ENCODE data around the gene E2F1.
"Not testable (repeated sequence)": the region's sequence is repeated elsewhere in the genome, so short reads cannot be mapped to it uniquely, and the experiment has no call there.

Gene E2F1

DNA sequence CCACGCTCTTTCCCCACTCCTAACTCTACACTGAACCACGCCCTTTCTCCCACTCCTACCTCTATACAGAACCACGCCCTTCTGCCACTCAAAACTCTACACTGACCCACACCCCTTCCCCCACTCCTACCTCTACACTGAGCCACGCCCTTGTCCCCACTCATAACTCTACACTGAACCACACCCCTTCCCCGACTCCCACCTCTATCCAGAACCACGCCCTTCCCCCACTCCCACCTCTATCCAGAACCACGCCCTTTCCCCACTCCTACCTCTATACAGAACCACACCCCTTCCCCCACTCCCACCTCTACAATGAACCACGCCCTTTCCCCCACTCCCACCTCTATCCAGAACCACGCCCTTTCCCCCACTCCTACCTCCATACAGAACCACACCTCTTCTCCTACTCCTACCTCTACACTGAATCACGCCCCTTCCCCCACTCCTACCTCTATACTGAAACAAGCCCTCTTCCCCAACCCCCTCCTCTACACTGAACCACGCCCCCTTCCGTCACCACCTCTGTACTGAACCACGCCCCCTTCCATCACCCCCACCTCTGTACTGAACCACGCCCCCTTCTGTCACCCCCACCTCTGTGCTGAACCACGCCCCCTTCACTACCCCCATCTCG lies 23.8 kb upstream of the E2F1 start:
- DNase-seq, result no peak

DNA sequence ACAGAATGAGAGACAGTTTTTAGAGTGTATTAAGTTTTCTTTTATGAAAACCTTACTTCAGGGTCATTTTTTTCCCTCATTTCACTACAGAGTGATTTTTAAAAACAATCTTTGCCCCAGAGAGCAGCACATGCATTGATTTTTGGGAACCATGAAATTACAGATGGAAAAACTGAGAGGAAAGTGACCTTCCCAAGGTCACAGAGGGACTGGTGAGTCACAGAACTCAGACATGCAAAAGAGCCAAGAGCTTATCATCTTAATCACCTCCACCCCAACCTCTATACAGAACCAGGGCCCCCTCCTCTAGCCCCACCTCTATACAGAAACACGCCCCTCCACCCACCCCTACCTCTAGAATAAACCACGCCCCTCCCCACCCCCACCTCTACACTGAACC lies 23.2 kb upstream of the E2F1 start:
- no peak for DNase-seq

DNA sequence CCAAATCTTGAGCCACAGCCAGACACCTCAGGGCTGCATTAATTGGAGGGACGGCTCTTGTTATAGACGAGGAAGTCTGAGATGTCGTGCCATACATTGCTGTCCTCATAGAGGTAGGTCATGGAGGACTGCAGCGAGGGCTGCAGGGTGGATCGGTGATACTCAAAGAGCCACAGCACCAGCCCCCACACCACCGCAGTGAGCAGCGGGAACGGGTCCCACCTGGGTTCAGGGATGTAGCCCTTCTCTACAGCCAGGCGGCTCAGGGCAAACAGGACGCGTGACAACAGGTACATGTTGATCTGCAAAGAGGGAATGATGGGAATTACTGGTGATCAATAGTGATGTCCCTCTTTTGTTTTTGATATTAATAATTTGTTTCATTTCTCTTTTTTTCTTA lies 21.5 kb upstream of the E2F1 start:
- no peak for DNase-seq

DNA sequence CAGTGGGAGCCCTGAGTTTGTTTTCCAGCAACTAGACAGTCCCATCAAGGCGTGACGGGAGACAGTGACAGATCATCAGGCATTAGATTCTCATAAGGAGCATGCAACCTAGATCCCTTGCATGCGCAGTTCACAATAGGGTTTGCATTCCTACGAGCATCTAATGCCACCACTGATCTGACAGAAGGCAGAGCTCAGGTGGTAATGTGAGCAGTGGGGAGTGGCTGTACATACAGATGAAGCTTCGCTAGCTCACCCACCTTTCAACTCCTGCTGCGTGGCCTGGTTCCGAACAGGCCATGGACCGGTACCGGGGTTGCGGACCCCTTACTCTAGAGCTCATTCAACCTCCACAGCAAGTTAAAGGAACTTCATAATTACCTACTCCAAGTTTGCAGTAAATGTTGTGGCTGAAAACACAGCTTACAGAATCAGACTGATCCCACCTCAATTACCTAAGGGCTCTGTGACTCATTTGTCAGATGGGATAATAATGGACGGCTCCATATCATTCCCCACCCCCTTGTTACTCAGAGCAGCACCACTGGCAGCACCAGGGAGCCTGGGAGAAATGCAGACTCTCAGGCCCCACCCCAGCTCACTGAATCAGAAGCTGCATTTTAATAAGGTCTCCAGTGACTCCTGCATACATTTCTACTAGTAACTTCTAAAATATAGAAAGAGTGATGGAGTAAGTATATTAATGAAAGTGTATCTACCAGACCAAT lies 18.2 kb upstream of the E2F1 start:
- no peak for DNase-seq

DNA sequence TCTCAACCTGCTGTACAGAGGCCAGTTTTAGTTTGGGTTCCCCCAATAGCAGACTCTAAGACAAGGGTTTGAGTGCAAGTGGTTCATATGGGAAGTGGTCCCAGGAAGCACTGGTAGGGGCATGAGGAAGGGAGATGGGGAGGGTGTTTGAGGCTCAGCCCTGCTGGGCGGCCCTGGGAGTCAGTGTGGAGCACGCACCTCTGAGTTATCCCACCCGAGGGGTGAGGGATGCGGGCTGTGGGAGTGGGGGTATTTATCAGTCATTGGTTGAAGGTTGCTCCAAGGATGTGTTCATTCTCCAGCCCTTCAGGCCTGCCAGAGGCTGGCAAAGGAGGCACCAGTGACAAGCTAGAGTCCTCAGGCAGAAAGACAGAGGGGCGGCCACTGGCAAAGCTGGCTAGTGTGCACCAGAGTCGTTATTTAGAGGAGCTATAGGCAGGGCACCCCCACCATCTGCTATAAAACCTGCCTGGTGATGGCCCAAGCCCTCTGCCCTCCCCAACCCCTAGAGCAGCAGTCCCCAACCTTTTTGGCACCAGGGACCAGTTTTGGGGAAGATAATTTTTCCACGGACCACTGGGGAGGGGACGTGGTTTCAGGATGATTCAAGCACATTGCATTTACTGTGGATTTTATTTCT lies 17.4 kb upstream of the E2F1 start:
- no peak for DNase-seq

DNA sequence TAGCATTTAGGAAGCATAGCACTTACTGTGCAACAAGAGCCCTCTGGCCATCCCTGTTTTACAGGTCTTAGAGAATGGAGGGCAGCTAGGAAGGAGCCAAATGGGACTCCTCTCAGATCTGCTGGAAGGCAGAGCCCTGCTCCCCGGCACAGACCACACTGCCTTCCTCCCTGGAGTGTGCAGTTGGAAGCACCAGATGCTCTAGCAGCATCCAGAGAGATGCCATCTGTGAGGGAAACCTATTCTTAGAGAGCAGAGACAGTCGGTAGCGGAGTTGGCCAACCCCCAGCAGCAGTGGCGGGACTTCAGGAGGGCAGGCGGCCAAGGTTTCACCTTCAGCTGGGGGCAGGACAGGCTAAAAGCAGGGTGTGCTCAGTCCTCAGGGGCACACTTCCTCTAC lies 16.7 kb upstream of the E2F1 start:
- DNase-seq, result no peak

DNA sequence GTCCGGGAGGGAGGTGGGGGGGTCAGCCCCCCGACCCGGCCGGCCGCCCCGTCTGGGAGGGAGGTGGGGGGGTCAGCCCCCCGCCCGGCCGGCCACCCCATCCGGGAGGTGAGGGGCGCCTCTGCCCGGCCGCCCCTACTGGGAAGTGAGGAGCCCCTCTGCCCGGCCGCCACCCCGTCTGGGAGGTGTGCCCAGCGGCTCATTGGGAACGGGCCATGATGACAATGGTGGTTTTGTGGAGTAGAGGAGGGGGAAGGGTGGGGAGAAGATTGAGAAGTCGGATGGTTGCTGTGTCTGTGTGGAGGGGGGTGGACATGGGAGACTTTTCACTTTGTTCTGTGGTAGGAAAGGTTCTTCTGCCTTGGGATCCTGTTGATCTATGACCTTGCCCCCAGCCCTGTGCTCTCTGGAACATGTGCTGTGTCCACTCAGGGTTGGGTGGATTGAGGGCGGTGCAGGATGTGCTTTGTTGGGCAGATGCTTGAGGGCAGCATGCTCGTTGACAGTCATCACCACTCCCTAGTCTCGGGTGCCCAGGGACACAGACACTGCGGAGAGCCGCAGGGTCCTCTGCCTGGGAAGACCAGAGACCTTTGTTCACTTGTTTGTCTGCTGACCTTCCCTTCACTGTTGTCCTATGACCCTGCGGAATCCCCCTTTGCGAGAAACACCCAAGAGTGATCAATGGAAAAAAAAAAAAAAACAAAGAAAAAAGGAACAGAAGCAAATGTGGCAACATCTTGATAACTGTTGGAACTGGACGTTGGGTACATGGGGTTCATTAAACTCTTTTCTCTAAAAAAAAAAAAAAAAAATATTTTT lies 15.7 kb upstream of the E2F1 start:
- DNase-seq, result no peak

DNA sequence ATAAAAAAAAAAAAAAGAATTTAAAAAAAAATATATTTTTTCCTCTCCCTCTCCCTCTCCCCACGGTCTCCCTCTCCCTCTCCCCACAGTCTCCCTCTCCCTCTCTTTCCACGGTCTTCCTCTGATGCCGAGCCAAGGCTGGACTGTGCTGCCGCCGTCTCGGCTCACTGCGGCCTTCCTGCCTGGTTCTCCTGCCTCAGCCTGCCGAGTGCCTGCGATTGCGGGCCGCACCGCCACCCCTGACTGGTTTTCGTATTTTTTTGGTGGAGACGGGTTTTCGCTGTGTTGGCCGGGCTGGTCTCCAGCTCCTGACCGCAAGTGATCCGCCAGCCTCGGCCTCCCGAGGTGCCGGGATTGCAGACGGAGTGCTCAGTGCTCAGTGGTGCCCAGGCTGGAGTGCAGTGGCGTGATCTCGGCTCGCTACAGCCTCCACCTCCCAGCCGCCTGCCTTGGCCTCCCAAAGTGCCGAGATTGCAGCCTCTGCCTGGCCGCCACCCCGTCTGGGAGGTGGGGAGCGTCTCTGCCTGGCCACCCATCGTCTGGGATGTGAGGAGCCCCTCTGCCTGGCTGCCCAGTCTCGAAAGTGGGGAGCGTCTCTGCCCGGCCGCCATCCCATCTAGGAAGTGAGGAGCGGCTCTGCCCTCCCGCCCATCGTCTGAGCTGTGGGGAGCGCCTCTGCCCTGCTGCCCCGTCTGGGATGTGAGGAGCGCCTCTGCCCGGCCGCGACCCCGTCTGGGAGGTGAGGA lies 14.7 kb upstream of the E2F1 start:
- DNase-seq, result not testable (repeated sequence)

DNA sequence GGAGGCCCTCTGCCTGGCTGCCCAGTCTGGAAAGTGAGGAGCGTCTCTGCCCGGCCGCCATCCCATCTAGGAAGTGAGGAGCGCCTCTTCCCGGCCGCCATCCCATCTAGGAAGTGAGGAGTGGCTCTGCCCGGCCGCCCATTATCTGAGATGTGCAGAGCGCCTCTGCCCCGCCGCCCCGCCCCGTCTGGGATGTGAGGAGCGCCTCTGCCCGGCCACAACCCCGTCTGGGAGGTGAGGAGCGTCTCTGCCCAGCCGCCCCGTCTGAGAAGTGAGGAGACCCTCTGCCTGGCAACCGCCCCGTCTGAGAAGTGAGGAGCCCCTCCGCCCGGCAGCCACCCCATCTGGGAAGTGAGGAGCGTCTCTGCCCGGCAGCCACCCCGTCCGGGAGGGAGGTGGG lies 12.8 kb upstream of the E2F1 start:
- not testable (repeated sequence) for DNase-seq

DNA sequence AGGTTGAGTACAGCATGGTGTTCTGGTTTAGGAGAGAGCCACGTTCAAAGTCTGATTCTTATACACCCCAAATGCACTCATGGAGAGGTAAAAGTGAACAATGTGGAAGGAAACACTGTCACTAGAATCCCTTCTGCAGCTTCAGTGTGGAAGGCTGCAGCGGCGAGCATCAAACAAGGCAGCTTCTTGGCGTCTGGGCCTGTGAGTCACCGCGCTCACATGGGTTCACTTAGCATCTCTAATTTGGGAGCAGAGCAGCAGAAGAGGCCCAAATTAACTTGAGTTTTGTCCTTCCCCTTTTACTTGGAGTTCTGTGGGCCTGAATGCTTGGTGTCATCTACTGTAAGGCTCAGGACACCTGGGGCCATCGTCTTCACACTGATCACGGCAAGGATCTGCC lies 10.9 kb upstream of the E2F1 start:
- no peak for DNase-seq

DNA sequence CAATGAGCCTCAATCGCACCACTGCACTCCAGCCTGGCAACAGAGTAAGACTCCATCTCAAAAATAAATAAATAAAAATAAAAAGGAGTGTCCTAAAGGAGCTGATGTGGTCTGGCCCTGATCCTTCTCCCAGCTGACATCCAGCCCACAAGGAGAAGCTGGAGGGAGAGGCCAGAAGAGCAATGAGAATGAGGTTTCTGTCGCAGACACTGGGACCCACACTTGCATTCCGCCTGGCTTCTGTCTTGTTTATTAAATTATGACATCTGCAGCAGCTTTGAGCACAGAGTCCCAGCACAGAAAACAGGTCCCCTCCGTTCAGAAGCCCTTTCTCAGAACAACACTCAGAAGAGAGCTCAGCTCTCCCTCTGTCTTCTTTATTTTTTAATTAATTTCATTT lies 10.3 kb upstream of the E2F1 start:
- no peak for DNase-seq

DNA sequence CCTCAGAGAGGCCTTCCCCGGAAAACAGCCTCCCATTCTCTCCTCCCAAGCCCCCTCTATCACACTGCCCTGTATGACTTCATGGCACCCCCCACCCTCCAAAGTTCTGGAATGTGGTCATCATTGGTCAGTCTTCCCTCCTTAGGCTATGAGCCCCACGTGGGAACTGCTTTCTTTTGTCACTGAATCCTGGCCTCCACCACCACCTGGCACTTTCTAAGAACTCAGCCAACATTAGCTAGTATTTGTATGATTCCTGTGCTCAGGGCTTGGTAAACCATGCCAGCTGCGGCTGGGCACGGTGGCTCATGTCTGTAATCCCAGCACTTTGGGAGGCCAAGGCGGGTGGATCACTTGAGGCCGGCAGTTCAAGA lies 8.4 kb upstream of the E2F1 start:
- no peak for DNase-seq

DNA sequence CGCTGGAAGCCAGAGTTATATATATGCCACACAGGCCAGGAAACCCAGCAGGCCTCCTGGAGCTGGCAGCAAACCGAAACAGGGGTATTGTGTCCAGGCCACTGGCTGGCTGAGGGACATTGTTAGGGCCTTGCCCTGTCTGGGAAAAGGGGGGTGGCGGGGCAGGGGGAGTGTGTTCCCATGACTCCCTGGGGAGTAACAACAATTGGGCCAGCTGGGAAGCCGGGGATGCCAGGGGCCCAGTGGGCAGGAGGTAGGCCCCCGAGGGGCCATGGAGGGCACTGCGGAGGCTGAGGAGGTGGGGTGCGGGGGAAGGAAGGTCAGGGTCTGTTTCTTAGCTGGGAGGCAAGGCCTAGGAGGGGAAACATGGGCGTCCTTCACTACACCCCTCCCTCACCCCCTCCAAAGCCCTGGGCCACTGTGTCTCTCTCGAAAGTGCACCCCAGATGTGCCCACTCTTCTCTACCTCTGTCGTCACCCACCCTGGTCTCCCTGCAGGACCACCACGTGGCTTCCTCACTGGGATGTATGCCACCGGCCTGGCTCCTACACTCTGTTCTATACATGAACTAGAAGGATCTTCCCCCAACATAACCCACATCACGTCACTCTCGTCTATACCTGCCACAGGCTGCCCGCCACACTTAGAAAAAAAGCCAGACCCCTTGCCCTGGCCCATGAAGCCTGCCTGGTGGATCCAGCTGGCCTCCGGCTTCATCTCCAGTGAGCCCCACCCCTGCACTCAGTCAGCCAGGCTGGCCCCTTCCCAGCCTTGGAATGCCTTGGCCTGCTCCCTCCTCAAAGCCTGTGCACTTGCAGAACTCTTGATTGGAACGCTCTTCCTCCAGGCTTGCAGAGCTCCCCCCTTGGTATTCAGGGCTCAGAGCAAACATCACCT lies 7.8 kb upstream of the E2F1 start:
- DNase-seq, result no peak

DNA sequence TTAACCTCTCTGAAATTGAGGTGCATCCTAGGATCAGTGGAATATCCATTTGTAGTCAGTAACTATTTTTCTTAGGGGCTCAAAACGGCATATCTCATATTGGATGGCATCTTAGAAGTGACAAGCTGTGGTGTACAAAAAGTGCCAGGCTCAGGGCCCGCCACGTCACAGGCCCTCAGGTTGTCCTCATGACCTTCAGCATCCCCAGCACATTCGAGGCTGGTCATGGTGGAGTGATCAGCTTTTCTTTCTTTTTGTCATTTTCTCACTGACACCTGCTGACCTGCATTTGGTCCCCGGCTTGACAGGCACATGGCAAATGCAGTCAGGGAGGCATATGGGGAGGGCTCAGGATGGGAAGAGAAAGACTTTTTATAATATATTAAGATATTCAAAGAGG lies 7.1 kb upstream of the E2F1 start:
- no peak for DNase-seq

DNA sequence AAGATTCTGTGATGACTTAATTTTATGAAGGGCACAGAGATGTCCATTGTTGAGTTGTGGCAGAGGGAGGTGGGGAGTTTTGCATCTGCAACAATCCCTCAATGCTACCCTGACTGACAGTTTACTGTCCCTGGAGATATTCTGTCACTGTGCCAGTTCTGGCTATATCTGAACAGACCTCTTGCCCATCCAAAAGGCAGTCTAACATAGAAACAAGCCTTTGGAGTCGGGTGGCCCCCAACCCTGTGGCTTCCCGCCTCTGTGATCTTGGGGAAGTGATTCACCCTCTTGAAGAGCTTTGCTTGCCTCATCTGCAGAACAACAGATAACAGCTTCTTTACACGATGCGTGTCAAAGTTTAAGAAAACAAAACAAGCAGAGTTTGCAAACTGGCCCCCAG lies 3.8 kb upstream of the E2F1 start:
- DNase-seq, result peak; percentile 57

DNA sequence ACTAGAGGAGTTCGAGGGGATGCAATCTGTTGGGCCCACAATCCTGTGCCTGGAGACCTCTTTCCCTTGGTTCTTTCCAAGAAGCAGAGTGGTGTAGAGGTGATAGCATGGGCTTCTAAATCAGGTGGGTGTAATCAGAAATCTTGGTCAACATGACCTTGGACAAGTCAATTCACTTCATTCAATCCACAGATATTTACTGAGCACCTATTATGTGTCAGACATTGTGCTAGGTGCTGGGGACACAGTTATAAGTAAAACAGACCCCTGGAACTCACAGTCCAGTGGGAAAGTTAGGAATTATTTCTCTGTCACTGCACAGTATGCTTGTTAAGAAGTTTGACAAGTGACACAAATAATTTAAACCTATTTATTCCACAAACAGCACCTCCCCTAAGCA lies 3.3 kb upstream of the E2F1 start:
- no peak for DNase-seq

DNA sequence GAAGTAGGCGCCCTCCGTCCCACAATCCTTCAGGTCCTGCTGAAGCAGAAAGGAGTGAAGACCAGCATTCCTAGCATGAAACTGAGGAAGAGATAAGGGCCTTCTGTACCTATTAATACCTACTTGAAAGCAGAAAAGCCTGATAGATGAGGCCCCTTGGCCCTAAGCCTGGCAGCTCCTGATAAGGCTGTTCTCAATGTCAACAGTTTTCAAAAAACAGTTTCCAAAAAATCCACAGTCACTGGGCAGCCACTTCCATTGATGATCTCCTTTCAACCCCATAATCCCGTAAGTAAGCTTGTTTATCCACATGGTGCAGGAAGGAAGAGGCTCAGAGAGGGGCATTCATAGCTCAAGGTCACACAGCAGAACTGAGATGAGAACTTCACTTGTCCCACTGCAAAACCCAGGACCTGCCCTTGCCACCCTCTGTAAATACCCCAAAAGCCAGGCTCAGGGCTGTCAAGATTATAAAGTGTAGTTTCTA lies 2.8 kb upstream of the E2F1 start:
- DNase-seq, result no peak

DNA sequence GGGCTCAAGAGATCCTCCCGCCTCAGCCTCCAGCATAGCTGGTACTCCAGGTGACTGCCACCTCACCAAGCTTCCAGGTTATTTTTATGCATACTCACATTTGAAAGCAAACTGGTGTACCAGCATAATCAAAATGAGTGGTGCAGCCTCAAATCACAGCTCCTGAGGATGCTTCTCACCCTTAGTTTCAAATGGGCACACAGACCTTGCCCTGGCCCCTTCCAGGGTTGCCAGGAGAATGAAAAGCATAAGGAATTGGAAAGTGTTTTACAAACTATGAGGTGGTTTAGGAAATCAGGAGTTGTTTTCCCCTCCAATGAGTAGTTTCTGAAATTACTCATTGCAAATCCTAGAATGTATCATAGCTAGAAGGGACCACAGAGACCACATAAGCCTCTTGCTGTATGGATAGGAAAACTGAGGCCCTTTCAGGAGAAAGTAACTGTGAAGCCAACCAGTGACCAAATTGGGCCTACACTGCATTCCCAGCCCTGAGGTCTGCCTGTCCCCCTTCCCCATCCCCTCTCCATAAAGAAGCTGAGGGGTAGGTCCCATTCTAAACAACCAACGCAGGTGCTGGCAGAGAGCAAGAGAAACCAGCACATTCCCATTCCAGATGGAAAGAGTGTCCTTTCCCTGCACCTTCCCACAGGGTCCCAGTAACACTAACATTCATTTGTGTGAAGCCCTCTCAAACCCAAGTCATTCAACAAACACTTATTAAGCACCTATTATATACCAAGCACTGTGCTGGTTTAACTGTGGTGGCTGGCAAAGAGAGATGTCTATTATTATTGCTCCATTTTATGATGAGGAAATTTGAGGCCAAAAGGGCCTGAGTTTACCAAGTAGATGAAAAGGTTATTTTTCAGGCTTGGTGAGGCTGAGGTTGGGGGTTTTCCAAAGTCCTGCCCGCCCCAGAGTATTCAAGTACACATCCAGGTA lies 2.1 kb upstream of the E2F1 start:
- no peak for DNase-seq

DNA sequence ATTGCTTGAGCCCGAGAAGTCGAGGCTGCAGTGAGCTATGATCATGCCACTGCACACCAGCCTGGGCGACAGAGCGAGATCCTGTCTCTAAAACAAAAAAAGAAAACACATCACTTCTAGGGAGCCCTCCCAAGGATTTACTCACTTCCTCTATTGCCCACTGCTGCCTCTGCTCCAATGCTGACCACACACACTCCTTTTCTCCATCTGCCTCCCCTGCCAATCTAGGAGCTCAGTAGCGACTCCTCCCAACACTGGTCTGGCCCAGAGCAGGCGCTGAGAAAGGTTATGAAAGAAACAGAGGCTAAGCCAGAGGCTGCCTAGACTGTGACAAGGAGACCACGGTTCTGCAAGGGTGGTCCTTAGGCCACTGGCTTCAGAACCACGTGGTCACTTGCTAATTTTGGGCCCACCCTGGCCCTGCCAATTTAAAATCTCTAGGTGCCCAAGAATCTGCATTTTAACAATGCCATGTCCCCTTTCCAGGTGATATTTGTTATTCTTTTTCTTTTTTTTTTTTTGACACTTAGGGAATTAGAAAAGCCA lies 1.3 kb upstream of the E2F1 start:
- DNase-seq, result no peak

DNA sequence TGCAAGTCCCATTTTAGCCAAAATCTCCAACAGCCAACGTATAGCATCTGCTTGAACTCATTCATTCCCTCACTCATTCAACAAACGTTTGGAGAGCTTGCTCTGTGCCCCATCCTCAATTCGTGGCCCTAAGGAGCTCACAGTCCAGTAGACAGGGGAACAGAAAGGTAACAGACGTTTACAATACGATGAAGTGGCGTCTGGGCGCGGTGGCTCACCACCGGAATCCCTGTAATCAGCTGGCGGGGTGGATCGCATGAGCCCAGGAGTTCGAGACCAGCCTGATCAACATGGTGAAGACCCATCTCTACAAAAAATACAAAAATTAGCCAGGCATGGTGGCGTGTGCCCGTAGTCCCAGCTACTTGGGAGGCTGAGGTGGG lies 790 bp upstream of the E2F1 start:
- DNase-seq, result no peak

Data from CD4-positive, alpha-beta T cell treated with Interleukin-12 subunit alpha and Interleukin-12 subunit beta, for 1 hour (primary cell).